CD14-positive monocyte (primary cell): ENCODE data around the gene GPN1. TPM values are rescaled to one million over a fixed set of nuclear protein-coding genes. Genes with fewer than 3 reads are reported as not detected.

Source experiments
- DNase-seq, 3 donors: peaks; one replicate each; pipeline ENCODE4 v3.0.0-alpha.2; 2011 to 2022
- H2AFZ ChIP-seq: 2 replicates; pipeline ENCODE4 v1.6.0; 2012; ENCODE audit warnings: mild to moderate bottlenecking, low read depth, low read length, inconsistent platforms; ENCODE audit not compliant: insufficient read depth, poor library complexity, severe bottlenecking
- H3K27ac ChIP-seq, 2 donors: 1 replicate in 1 of 2; 2 replicates in 1 of 2; pipeline ENCODE4 v1.5.1; 2012 to 2013; ENCODE audit warnings: low read length in 2 of 2, control low read depth in 1 of 2, inconsistent platforms in 1 of 2, low read depth in 1 of 2, mild to moderate bottlenecking in 1 of 2
- H3K27me3 ChIP-seq, 2 donors: one replicate each; pipeline versions ENCODE4 v1.6.0 to v1.6.1; 2011 to 2013; ENCODE audit warnings: low read length in 2 of 2; ENCODE audit not compliant: control insufficient read depth in 2 of 2, insufficient read depth in 2 of 2
- H3K36me3 ChIP-seq, 2 donors: replicated peaks in 1 of 2; 1 replicate in 1 of 2; 2 replicates in 1 of 2; pipeline versions ENCODE4 v1.5.1 to v1.6.1; 2012 to 2013; ENCODE audit warnings: low read length in 2 of 2, control low read depth in 1 of 2, inconsistent platforms in 1 of 2, mild to moderate bottlenecking in 1 of 2; ENCODE audit not compliant: insufficient read depth in 2 of 2, control insufficient read depth in 1 of 2
- H3K4me1 ChIP-seq, 2 donors: 1 replicate in 1 of 2; 2 replicates in 1 of 2; pipeline versions ENCODE4 v1.5.1 to v1.6.1; 2012 to 2013; ENCODE audit warnings: low read length in 2 of 2, control low read depth in 1 of 2, inconsistent platforms in 1 of 2, mild to moderate bottlenecking in 1 of 2, moderate library complexity in 1 of 2; ENCODE audit not compliant: insufficient read depth in 2 of 2, control insufficient read depth in 1 of 2
- H3K4me2 ChIP-seq: replicated peaks from 2 replicates; pipeline ENCODE3; 2012; ENCODE audit warnings: low read length, moderate library complexity, mild to moderate bottlenecking; ENCODE audit not compliant: poor library complexity, severe bottlenecking; ENCODE audit errors: extremely low read depth
- H3K4me3 ChIP-seq, 3 experiments: fragments of 200-600 bp in 1 of 3; sonication (generic) in 1 of 3; replicated peaks in 1 of 3; 1 replicate in 2 of 3; 2 replicates in 1 of 3; pipeline ENCODE4 v1.5.1; 2011 to 2013; ENCODE audit warnings: low read length in 3 of 3, mild to moderate bottlenecking in 3 of 3, control low read depth in 2 of 3, low read depth in 2 of 3, inconsistent platforms in 1 of 3, moderate library complexity in 1 of 3
- H3K79me2 ChIP-seq: 2 replicates; pipeline ENCODE4 v1.6.0; 2012; ENCODE audit warnings: mild to moderate bottlenecking, control low read depth, inconsistent platforms, low read length, moderate library complexity; ENCODE audit not compliant: insufficient read depth
- H3K9ac ChIP-seq: 2 replicates; pipeline ENCODE4 v1.6.0; 2017; ENCODE audit warnings: low read length, mild to moderate bottlenecking; ENCODE audit not compliant: insufficient read depth, poor library complexity, severe bottlenecking
- H3K9me3 ChIP-seq, 2 donors: replicated peaks in 1 of 2; 1 replicate in 1 of 2; 2 replicates in 1 of 2; pipeline versions ENCODE4 v1.5.1 to v1.6.1; 2012 to 2013; ENCODE audit warnings: low read length in 2 of 2, control low read depth in 1 of 2; ENCODE audit not compliant: control insufficient read depth in 1 of 2, insufficient read depth in 1 of 2
- H4K20me1 ChIP-seq: 2 replicates; pipeline ENCODE4 v1.6.0; 2012; ENCODE audit warnings: mild to moderate bottlenecking, low read length, control low read depth, moderate library complexity; ENCODE audit not compliant: insufficient read depth
- H3K27ac Mint-ChIP-seq, 7 donors: one replicate each; pipeline ENCODE4 v1.8.0; 2020; ENCODE audit warnings: mild to moderate bottlenecking in 7 of 7, mixed read lengths in 7 of 7, moderate library complexity in 6 of 7, inconsistent platforms in 2 of 7
- H3K27me3 Mint-ChIP-seq, 3 donors: one replicate each; pipeline ENCODE4 v1.8.0; 2021 to 2022; ENCODE audit warnings: low read depth in 3 of 3, mild to moderate bottlenecking in 3 of 3, mixed read lengths in 3 of 3, moderate library complexity in 3 of 3, inconsistent platforms in 1 of 3
- H3K36me3 Mint-ChIP-seq, 2 donors: one replicate each; pipeline ENCODE4 v1.8.0; 2020; ENCODE audit warnings: mixed read lengths in 2 of 2, inconsistent platforms in 1 of 2, mild to moderate bottlenecking in 1 of 2
- H3K4me1 Mint-ChIP-seq: one replicate; pipeline ENCODE4 v1.8.0; 2020; ENCODE audit warnings: mild to moderate bottlenecking, mixed read lengths
- H3K4me3 Mint-ChIP-seq, 2 donors: one replicate each; pipeline ENCODE4 v1.8.0; 2020; ENCODE audit warnings: mild to moderate bottlenecking in 2 of 2, mixed read lengths in 2 of 2, moderate library complexity in 1 of 2
- H3K9me3 Mint-ChIP-seq, 7 donors: one replicate each; pipeline ENCODE4 v1.8.0; 2020 to 2022; ENCODE audit warnings: mixed read lengths in 7 of 7, mild to moderate bottlenecking in 6 of 7, moderate library complexity in 6 of 7, inconsistent platforms in 2 of 7
- CTCF ChIP-seq: fragments of 200-600 bp; IDR thresholded peaks from one replicate; pipeline ENCODE4 v1.8.0; 2022; ENCODE audit warnings: antibody characterized with exemption, mild to moderate bottlenecking
- WGBS: methylation state at CpG from one replicate; pipeline ENCODE4 v1.1.5; 2013; ENCODE audit warnings: missing lambda C conversion rate; ENCODE audit not compliant: insufficient coverage; 5-methylcytosine and 5-hydroxymethylcytosine counted together
- intact Hi-C, 2 donors: fragments of 100-400 bp; cut with micrococcal nuclease; formaldehyde crosslinking; loops; one replicate each; pipeline versions ENCODE4 v1.15.0 to v1.15.1; 2023
- polyA plus RNA-seq, 3 donors: library from polyadenylated mRNA; depleted of rRNA in 1 of 3; unstranded in 2 of 3; stranded (reverse) in 1 of 3; fragments of 300-500 nt in 2 of 3; fragments of >200 nt in 1 of 3; fragmentation: Illumina TruSeq in 2 of 3; gene quantifications; 1 replicate in 2 of 3; 2 replicates in 1 of 3; pipeline ENCODE4 v1.2.3, GENCODE V29; 2012 to 2021

The GPN1 gene
- polyA plus RNA-seq, 3 donors, result 16.1 to 49.8 (median 46.8) TPM

DNA sequence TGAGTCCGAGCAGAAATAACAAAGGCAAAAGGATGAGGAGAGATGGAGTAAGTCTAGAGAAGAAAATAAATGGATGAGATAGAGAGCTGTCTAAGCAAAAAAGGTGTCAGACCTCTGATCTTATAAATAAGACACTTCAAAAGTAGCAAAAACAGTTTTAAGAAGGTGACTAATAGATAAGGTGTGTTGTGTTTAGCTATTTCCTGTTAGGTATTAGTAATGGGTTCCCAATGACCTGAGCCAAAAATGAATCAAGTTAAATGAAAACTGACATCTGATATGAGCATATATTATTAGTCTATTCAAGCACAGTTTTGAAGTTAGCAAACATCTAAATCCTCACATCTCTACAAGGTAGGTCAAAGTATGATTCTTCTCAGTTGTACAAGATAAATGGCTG is 23.9 kb downstream of the GPN1 start:
- DNase-seq, result no peak
- no peak overlapping the region for H3K27ac Mint-ChIP-seq
- Histone ChIP-seq H2AFZ (no peak overlapping the region), H3K27ac (no peak overlapping the region), H3K4me2 (no peak overlapping the region), H3K9me3 (no peaks in the 10 kb centered on the region), H3K9ac (no peak overlapping the region), H3K4me3 (no peak overlapping the region), H4K20me1 (no peaks in the 10 kb centered on the region), H3K79me2 (no peaks in the 10 kb centered on the region), H3K4me1 (no peaks in the 10 kb centered on the region), H3K36me3 (peaks cover 94 to 99% of the 10 kb centered on the region in 2 donors), H3K27me3 (no peaks in the 10 kb centered on the region)
- no peak for TF ChIP-seq CTCF
- H3K9me3 Mint-ChIP-seq, result no peaks in the 10 kb centered on the region
- intact Hi-C loops, result no loop called here
- H3K4me3 Mint-ChIP-seq, result no peak overlapping the region
- no peaks in the 10 kb centered on the region for H3K4me1 Mint-ChIP-seq
- H3K36me3 Mint-ChIP-seq, result peaks cover 81 to 92% of the 10 kb centered on the region in 2 donors
- H3K27me3 Mint-ChIP-seq, result no peaks in the 10 kb centered on the region
- 100% methylated on average over 1 of the region's 1 CpG for WGBS

GRCh38 chr2:27653397-27653796 is 24.5 kb downstream of the GPN1 start:
- no peak for DNase-seq
- Histone ChIP-seq H3K4me1 (no peaks in the 10 kb centered on the region), H4K20me1 (no peaks in the 10 kb centered on the region), H3K9ac (no peak overlapping the region), H3K9me3 (no peaks in the 10 kb centered on the region), H3K4me2 (no peak overlapping the region), H3K27ac (no peak overlapping the region), H3K27me3 (no peaks in the 10 kb centered on the region), H3K36me3 (peaks cover 93 to 99% of the 10 kb centered on the region in 2 donors), H3K4me3 (no peak overlapping the region), H3K79me2 (no peaks in the 10 kb centered on the region), H2AFZ (no peak overlapping the region)
- Mint-ChIP-seq H3K4me3 (no peak overlapping the region), H3K36me3 (peaks cover 78 to 86% of the 10 kb centered on the region in 2 donors), H3K27me3 (no peaks in the 10 kb centered on the region), H3K9me3 (no peaks in the 10 kb centered on the region), H3K4me1 (no peaks in the 10 kb centered on the region), H3K27ac (no peak overlapping the region)
- no CpG with 5 or more reads among the region's 2 CpGs for WGBS
- no peak for TF ChIP-seq CTCF
- intact Hi-C loops, result no loop called here
